Measurements from ENCODE around the gene BUB3.

DNA sequence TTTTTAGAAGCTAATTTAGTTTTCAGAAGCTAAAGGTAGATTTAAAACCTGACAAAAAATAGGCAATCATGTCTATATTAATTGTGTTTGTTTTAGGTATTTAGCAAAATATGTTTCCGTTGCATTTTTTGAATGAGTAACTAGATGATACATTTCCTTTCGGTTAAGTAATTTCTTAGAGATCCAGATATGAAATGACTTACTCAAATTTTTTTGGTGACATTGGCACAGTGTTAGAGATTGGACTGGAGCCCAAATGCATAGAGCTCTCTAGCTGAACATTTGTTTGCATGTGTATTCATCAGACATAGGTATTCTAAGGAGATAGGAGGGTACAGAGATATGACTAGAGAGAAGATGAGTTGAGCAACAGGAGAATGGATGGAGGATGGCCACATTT is 1.9 kb downstream of the BUB3 start:
- TF ChIP-seq, protein P1, sequence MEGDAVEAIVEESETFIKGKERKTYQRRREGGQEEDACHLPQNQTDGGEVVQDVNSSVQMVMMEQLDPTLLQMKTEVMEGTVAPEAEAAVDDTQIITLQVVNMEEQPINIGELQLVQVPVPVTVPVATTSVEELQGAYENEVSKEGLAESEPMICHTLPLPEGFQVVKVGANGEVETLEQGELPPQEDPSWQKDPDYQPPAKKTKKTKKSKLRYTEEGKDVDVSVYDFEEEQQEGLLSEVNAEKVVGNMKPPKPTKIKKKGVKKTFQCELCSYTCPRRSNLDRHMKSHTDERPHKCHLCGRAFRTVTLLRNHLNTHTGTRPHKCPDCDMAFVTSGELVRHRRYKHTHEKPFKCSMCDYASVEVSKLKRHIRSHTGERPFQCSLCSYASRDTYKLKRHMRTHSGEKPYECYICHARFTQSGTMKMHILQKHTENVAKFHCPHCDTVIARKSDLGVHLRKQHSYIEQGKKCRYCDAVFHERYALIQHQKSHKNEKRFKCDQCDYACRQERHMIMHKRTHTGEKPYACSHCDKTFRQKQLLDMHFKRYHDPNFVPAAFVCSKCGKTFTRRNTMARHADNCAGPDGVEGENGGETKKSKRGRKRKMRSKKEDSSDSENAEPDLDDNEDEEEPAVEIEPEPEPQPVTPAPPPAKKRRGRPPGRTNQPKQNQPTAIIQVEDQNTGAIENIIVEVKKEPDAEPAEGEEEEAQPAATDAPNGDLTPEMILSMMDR (conservative IDR thresholded peaks at IDR 0.05; ENCODE audit: low read depth, low read length): no peak
- TF ChIP-seq SMC3 (IDR thresholded peaks at IDR 0.05; ENCODE audit: low read depth, low read length) (no peak), CEBPB (IDR thresholded peaks at IDR 0.05; ENCODE audit: low read depth, low read length) (peak; percentile 17; the same call in 1 of the 2 replicates), RAD21 (IDR thresholded peaks at IDR 0.05; ENCODE audit: low read length) (no peak), POLR2A (IDR thresholded peaks at IDR 0.05; ENCODE audit: low read depth, low read length) (no peak), RFX5 (IDR thresholded peaks at IDR 0.05; ENCODE audit: low read depth, low read length) (no peak)
- TF ChIP-seq, protein P2, sequence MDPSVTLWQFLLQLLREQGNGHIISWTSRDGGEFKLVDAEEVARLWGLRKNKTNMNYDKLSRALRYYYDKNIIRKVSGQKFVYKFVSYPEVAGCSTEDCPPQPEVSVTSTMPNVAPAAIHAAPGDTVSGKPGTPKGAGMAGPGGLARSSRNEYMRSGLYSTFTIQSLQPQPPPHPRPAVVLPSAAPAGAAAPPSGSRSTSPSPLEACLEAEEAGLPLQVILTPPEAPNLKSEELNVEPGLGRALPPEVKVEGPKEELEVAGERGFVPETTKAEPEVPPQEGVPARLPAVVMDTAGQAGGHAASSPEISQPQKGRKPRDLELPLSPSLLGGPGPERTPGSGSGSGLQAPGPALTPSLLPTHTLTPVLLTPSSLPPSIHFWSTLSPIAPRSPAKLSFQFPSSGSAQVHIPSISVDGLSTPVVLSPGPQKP (IDR thresholded peaks at IDR 0.05; ENCODE audit: borderline replicate concordance, low read depth, low read length): no peak

All from IMR-90 (cell line).